Fibroblast of gingiva (primary cell): ENCODE results near the gene FAM3B.

Source experiments
- DNase-seq: peaks from one replicate; pipeline ENCODE4 v3.0.0-alpha.2; 2011; ENCODE audit warnings: low read depth

FAM3B gene

GRCh38 chr21:41369105-41369919 lies 52.7 kb downstream of the FAM3B start:
- no peak for DNase-seq

- no peak for DNase-seq
Observed at GRCh38 chr21:41369920-41370839, 53.6 kb downstream of the FAM3B start.

- no peak for DNase-seq
Observed at GRCh38 chr21:41370840-41371684, 54.5 kb downstream of the FAM3B start.

GRCh38 chr21:41371685-41372030 lies 55.1 kb downstream of the FAM3B start:
- DNase-seq, result no peak

GRCh38 chr21:41373253-41373652 lies 56.7 kb downstream of the FAM3B start:
- no peak for DNase-seq

- DNase-seq, result no peak
Observed at GRCh38 chr21:41373763-41374162, 57.2 kb downstream of the FAM3B start.

- no peak for DNase-seq
Observed at GRCh38 chr21:41374177-41374712, 57.6 kb downstream of the FAM3B start.

GRCh38 chr21:41374867-41375533 lies 58.4 kb downstream of the FAM3B start:
- no peak for DNase-seq

- no peak for DNase-seq
Observed at GRCh38 chr21:41375875-41376274, 59.3 kb downstream of the FAM3B start.

GRCh38 chr21:41377715-41378114 lies 61.1 kb downstream of the FAM3B start:
- DNase-seq, result no peak

GRCh38 chr21:41378849-41379248 lies 62.2 kb downstream of the FAM3B start:
- no peak for DNase-seq

GRCh38 chr21:41379901-41380300 lies 63.3 kb downstream of the FAM3B start:
- DNase-seq, result no peak

GRCh38 chr21:41381731-41382130 lies 65.1 kb downstream of the FAM3B start:
- no peak for DNase-seq

- DNase-seq, result no peak
Observed at GRCh38 chr21:41387042-41387819, 70.6 kb downstream of the FAM3B start.

- no peak for DNase-seq
Observed at GRCh38 chr21:41387824-41388223, 71.2 kb downstream of the FAM3B start.

- no peak for DNase-seq
Observed at GRCh38 chr21:41388259-41388658, 71.7 kb downstream of the FAM3B start.

GRCh38 chr21:41390043-41390639 lies 73.5 kb downstream of the FAM3B start:
- DNase-seq, result no peak

- DNase-seq, result no peak
Observed at GRCh38 chr21:41393876-41394465, 77.4 kb downstream of the FAM3B start.

GRCh38 chr21:41396558-41397075 lies 80.0 kb downstream of the FAM3B start:
- no peak for DNase-seq
